NCI-H345 (cell line): ENCODE measurements around the gene SLC40A1.

Experiments
- DNase-seq: peaks from one replicate; lab custom pipeline; 2025; lab: John Stamatoyannopoulos, UW

SLC40A1 gene

DNA sequence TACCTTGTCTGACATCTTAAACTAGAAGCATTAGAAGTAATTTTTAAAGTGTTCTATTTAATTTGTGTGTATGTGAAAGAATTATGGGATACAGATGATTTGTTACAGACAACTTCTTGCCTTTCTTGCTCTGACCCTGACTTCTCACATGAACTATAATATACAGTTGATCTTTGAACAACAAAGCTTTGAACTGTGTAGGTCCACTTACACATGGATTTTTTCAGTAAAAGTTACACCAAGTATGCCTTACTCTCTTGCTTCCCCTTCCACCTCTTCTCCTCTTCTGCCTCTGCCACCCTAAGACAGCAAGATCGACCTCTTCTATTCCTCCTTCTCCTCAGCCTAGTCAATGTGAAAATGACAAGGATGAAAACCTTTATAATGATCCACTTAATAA is 42.2 kb downstream of the SLC40A1 start:
- DNase-seq = no peak

DNA sequence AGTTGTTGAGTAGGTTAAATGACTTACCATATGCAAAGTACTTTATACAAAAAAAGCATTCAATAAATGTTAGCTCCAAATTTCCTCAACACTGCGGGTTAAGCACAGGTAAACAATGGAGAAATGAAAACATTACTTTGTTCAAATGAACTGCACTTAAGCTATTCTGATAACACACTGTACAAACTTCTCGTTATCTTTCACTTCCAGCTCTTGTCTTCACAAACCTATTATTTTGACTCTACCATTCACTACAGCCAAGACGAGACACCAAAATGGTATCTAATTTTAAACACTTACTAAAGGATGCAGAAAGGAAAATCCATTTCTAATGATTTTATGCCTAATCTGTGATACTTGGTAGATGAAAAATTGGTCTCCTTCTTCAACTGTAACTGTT is 43.8 kb downstream of the SLC40A1 start:
- DNase-seq = no peak

DNA sequence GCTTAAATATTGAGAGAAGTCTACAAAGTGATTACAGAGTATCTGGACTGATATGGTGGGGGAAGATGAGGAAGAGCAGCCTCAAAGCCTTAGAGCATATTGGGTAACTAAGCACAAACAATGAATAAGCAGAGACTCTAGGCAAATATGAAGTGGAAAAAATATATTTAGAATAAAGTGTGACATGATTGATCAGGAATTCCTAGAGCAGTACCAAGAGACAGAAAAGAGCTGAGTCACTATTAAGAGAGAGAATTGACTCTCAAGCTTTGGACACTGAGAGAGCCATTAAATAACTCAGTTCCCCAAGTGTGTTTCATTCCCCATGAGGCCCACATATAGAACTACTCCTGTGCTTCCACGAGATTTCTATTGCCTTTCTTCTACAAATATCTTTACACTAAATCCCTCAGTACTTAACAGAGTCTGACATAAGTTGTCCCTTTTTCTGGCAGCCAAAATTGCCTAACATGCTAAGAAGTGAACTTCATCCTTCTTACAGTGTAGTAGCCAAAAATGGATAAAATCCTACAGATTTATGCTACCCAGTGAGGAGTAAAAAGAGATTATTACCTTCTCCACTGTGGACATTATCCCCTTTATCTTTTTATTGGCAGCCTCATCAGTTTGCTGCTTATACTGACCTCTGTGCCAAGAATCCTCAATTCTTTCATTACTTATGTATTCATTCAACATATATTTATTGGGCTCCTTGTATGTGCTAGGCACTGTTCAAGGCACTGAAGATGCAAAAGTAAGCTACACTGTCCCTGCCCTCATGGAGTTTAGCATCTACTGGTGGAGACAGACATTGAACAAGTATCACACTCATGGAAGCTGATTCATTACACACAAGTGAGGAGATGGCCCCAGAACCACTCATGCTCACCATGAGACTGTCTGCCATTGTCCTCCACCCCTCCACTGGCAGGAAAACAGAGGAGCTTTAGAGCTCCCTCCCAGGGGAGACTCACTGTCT is 45.4 kb downstream of the SLC40A1 start:
- no peak for DNase-seq

DNA sequence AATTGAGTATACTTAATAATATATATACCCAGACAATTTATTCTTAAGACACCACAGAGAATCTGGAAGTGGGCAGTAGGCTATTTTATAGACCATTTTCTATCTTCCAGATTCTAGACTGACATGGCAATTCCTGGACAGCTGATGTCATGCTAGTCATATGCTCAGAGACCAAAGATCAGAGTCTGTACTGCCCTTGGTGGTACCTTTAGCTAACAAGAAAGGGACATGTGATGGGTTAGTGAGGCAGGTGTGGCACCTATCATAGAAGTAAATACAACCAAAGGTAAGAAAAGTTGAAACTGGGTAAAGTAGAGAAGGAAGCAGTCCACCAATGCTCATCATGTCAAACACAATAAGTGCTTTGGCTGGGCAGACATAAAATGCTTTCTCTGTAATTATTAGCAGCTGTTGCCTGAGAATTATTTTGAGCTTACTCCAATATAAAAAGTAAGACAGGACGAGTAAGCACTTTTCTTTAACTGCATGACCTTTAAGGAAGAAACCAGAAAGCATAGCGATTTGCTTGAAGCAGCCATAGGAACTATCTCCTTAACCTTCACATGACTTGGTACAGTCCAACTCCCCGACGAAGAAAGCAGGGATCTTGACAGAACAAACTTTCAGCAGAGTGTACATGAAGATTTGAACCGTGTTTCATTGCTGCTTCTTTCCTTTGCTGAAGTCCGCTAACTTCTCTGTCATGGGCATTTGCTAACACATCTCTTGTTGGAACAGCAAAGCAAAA is 47.1 kb downstream of the SLC40A1 start:
- no peak for DNase-seq

DNA sequence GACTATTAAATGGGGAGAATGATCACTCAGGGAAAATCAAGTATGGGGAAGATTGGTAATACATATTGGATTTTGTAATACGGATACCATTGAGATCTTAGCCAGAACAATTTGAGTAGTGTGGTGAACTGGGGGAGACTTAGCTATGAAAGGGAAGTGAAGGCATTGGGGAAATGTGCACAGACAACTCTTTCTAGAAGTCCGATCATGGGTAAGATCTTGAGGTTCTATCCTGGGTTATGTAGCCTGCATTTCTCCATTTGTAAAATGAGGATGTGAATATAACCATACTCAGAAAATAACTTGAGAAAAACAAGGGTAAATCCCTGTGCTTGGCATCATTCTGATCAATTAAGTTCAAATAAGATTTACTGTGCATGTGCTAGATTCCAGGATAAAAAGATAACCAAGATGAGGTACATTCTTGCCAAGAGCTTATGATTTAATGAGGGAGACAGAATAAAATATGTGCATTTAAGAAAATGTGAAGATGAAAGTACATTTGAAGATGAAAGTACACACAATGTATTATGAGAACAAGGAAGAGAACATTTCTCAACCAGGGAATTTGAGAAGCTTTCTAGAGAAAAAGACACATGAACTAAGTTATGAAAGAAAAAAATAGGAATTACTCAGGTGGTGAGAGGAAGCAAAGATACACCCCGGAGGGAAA is 49.5 kb downstream of the SLC40A1 start:
- DNase-seq = no peak

DNA sequence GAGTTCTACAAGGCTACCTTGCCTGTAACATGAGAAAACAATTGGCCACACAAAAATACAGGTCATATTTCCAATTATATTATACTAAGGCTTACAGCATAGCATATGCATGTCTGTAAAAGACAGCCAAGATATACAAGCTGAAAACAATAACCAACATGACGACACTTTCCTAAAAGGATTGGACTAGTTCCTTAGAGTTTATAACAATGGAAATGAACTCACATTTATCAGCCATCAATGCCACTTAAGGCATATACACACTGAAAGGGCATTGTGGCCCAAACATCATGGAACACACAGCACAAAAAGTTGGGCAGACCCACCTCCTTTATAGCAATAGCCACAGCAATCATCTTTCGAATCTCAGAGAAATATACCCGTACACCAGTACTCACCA is 52.0 kb downstream of the SLC40A1 start:
- DNase-seq = no peak

DNA sequence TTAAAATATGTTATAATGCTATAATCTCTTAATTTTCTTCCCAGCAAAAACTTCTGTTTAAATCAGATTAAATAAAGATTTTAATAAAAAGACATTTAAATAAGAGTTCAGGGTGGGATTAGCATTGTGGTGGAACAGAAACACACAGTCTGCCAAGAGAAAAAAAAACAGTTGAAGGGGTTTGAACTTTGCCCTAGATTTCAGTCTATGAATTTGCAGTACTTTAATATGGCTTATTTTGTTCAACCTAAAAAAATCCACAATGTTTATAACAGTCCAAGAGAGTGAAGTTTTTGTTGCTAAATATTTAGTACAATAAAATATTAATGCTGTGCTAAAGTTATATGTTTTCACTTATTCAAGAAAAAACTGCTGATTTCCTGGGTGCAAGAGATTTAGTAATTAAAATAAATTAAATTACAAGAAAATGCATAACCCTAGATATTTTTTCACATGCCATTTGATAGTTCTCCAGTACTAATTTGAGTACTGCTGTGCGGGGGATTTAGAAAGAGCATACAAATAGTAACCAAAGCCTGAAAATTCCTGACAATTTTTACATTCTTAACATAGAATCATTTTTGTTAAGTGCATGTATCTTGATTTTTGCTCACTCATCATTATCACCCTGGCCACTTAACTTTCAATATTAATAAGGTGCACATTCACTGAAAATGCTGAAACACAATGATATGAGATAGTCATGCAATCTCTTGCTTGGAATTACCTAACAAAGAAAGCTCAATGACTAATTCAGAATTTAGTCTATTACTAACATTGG is 52.6 kb downstream of the SLC40A1 start:
- no peak for DNase-seq

DNA sequence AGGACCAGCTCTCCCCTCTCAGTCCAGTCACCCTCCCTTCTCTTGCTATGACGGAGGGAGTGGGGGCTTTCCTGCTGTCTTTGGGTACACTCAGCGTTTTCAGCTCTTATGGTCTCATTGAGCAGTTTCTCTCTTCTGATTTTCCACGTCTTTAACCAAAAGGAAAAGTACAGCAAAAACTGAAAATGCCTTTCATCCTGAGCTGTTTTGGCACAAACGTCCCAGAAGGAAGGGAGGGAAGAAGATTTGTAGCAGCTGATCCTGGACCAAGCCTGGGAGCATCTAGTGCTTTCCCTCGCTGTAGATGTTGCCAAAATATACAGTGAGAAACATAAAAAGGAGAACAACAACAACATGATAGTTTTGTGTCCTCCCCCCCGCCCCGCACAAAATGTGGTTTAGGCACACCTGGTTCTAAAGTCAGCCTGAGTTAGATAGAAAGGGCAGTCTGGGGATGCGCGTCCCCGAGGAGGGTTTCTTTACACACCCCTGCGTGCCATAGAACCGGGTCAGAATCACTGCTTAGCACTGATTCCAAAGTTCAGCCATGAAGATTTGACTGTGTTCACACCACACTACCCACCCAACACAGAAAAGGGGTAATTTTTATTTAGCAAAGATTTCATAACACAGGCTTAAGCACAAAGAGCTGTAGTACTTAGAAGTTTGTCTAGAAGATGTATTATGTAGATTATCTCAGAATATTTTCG is 53.4 kb downstream of the SLC40A1 start:
- no peak for DNase-seq

DNA sequence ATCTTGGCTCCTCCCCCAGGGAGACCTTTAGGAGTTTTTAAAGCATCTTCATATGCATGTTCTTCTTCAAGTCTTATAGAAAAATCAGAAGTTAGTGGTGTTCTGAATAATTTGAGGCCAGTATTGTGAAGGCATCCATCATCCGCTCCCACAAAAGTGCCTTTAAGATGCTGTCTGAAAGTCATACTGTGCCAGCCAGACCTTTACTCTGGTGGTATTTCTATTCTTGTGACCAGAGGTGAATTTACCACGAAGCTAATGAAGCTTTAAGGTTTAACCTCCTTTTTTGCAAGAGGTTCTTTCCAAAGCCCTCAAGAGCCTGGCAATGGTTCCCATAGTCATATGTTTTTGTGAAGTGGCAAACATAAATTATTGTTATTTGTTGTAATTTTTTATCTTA is 54.3 kb downstream of the SLC40A1 start:
- DNase-seq = no peak

DNA sequence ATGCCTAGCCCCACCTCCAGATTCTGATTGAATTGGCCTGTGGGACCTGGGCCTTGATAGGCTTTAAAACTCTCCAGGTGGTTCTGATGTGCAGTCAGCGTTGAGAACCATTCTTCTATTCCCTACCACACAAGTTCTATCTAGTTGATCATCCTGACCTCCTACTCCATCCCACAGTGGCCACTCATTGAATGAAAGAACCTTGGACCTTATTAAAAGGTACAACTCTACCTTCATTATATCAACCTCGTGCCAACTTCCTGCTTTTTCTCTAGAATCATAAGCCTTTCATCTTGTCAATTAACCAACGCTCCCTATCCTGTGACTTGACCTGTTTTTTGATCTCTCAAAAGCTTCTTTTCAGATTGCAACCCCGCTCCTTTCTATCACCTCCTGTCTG is 55.8 kb downstream of the SLC40A1 start:
- no peak for DNase-seq

DNA sequence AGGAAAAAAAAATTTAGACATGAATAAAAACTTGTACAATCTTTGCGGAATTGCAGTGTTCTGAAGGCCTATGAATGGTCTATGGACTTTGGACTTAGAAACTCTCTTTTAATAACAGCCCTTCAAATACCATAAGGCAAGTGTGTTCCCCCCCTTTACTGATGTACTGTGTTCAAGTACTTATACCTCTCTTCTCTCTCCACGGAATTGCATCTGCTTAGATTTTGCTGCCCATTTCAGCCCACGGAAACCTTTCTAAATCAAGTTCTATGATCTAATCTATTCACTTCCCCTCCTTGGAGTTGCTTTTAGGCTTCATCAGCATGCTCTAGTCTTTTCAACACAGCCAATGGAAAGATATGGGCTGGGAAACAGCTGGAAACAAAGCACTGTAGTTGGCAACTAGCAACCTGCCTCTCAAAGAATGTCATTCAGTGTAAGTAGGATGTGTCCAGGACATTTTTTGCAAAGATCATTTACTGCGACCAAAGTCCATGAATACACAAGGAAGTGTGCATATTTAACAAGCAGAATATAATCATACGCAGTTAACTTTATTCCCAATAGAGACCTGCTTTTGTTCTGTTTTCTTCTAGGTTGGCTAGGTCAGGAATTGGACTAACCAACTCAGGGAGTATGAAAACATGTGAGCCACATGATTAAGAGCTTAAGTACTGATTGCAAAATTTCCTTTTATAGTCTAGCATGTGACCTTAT is 58.0 kb downstream of the SLC40A1 start:
- DNase-seq = no peak

DNA sequence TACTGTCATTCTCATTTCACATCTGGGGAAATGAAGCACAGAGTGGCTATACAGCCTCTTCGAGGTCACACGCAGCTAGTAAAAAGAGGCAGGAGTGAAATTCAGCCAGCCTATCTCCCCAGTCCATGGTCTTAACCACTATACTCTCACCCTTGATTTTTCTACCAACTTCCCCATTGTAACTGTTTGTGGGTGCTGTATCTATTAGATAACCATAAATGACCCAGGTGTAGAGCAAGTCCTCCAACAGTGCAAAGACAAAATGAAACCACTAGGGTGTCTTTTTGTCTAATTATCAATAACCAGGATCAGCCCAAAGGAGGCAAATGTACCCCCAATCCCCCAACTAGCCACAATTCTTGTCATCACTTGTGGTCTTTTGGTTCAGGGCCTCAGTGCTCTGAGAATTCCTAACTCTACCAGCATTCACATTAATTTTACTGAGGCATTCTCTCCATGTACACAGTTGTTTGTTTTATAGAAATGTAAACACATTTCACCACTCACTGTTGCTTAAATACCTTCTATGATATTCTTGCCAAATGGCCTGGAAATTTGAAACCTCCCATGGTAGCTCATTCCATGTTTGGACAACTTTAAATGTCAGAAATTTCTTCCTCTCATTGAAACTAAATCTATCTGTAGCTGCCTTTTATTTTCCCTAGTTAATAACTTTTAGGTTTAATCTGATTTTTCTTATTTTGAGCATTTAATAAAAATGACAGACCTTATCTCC is 58.7 kb downstream of the SLC40A1 start:
- DNase-seq = no peak

DNA sequence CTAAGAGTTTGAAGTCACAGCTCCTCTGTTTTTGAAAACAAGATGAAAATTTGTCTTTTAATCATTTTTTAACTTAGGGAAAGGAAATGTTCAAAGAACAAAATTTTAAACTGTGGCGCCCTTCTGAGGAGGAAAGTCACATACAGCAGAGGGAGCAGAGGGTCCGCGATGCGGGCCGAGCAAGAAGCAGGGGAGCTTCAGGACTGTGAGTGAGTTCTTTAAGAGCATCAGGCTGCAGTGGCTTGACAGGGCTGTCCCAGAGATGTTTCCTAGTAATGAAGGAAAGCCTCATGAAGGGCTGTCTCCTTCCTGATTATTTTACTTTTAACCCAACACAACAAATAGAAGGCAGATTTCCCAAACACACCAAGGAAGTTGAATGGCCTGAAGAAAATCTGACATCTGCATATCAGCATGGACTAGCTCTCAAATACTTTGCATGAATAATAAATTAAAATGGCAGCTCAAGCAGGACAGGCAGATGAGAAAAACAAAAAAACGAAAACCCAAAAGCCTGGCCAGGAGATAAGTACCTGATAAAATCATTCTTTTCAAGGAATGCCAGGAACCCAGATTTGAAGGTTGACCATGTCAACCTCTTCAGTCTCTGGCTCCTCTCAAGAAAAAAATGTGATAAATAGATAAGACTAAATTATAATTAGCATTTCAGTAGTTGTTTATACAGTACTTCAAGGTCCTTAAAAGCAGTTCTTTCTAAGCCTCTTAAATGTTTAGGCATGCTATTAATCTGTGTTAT is 60.8 kb downstream of the SLC40A1 start:
- no peak for DNase-seq

DNA sequence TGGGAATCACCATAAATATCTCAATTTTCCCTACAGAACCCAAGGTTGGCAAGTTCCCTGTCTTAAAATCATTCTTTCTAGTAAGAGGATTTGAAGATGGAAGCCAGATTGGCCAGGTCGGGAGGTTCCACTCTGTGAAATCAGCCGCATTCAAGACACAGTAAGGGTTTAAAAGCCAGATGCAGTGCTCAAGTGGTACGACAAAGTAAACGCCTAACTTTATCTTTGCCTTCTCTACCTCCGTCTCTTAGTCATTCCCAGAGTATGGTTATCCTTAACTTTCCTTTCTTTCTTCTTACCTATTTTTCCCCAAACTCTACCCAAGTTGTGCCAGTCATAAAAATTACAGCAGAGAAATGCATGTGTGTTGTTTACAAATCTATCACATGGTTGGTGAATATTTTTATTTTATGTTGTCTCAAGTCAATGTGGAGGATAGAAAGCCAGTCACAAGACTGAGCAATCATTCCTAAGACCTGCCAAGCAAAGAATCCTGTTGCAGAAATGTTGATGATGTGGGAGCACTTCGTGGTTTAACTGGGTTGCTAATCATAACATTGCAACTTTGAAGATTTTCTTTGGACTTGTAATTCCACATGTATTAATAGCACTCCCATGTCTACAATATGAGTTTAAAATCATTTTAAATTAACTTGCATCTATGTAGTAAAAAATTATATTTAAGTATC is 62.6 kb downstream of the SLC40A1 start:
- DNase-seq = no peak

DNA sequence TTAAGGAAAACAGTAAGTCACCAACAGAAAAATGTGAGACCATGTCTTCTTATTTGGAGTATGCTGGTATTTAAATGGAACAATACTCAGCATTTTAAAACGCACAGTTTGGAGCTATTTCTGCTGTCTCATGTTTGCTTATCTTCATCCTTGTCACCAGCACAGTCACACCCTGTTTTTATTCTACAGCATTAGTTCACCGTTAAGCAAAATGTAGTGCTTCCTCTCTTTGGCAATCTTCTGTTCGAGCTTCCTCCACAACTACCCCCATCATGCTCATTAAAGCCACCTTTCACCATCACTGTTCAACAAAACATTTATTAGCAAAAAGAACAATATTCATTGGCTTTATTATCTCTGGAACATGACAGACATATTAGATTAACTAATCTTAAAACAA is 64.0 kb downstream of the SLC40A1 start:
- no peak for DNase-seq

DNA sequence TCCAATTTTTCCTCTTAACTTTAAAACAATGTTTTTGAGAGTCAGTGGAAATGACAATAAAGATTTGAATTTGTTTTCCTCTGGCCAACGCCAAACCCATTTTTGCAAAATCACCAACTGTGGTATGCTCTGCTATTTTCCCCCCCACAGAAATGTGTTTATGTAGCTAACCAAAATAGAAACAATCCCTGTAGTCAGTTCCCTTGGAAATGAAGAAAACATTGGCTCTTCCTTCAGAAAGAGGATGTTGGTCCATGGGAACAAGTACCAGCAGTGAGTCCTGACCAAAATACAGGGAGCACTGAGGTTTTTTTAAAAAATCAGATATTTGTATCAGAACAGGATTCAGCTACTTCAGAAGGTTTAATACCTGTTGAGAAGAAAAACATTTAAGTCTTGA is 65.3 kb downstream of the SLC40A1 start:
- no peak for DNase-seq

DNA sequence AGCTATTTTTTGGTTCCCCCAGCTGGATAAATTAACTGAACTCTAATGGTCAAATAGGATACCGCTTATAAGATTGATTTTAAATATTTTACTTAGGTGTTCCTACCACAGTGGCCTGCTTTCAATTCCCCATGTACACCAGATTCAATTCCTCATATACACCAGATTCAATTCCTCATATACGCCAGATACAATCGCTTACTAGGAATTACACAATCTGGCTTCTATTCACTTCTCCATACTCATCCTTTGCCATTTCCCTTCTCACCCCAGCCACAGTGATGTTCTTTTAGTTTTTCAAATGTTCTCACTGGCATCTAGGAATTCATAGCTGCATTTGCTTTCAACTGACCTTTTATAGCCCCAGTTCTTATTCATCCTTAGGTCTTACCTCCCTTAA is 66.5 kb downstream of the SLC40A1 start:
- DNase-seq = no peak

DNA sequence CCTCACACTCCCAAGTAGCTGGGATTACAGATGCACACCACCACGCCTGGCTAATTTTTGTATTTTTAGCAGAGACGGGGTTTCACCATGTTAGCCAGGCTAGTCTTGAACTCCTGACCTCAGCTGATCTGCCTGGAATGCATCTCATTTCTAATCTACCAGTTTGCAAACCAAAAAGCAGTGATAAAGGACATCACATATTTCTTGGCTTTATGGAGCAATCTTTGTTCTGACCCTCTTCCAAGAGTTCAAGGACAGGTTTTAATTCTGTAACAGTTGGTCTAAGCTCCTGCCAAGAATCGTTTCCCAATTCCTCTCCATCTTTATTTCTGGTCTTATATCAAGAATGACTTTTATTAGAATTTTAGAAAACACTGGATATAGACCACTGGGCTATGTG is 67.7 kb downstream of the SLC40A1 start:
- no peak for DNase-seq

DNA sequence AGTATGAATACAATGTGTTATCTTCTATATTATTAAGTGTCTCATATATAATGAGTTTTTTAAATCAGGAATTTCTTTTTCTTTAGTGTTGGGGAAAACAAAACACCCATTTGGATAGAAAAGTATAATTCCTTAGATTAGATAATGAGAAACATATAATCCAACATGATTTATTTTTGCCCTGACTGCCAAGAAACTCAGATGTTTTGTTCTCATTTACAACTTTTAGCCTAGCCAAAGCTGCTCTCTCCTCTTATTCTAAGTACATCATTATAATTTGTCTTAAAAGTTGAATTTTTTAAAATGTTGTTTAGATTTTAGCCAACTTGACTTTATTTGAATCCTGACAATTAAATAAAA is 68.6 kb downstream of the SLC40A1 start:
- DNase-seq = no peak
